Mammary epithelial cell (primary cell): ENCODE results near the gene TTC38.

ENCODE experiments used
- EZH2 ChIP-seq: IDR thresholded peaks from 2 replicates; pipeline ENCODE4 v1.6.1; 2012; ENCODE audit warnings: low read length, inconsistent platforms, borderline replicate concordance
- TF ChIP-seq, protein P1 (sequence below), 2 donors: IDR thresholded peaks in 1 of 2; conservative IDR thresholded peaks in 1 of 2; 2 replicates each; pipeline ENCODE4 v1.5.1; 2011 to 2012; ENCODE audit warnings: inconsistent platforms in 2 of 2, low read length in 2 of 2, mild to moderate bottlenecking in 2 of 2, control low read depth in 1 of 2, low read depth in 1 of 2; ENCODE audit not compliant: insufficient read depth in 1 of 2; ENCODE audit errors: extremely low read depth in 1 of 2

DNA sequence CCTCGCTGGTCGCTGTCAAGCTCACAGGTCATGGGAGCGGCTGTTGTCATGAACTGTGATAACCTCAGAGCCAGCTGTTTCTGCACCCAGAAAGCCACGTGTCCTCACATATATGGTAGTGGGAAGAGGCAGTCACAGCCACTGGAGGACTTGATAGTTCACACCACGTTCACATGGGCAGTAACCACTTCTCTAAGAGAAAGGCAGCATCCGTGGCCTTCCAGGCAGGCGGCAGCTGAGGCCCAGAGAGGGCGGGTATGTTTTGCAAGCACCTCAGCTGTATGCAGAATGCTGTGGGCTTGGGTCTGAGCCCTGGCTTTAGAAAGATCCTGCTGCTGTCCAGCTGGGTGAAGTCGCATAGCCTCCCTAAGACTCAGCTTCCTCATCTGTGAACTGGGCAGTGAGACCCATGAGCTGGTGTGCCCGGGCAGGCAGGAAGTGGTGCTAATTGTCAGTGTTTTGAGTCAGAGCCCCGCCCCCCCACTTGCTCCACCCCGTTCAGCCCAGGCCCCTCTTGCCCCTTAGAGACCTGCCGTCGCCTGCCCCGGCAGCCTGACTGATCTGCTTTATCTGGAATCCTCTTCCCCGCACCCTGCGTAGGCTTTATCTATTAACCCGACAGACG is 13.3 kb downstream of the TTC38 start:
- TF ChIP-seq, protein P1, sequence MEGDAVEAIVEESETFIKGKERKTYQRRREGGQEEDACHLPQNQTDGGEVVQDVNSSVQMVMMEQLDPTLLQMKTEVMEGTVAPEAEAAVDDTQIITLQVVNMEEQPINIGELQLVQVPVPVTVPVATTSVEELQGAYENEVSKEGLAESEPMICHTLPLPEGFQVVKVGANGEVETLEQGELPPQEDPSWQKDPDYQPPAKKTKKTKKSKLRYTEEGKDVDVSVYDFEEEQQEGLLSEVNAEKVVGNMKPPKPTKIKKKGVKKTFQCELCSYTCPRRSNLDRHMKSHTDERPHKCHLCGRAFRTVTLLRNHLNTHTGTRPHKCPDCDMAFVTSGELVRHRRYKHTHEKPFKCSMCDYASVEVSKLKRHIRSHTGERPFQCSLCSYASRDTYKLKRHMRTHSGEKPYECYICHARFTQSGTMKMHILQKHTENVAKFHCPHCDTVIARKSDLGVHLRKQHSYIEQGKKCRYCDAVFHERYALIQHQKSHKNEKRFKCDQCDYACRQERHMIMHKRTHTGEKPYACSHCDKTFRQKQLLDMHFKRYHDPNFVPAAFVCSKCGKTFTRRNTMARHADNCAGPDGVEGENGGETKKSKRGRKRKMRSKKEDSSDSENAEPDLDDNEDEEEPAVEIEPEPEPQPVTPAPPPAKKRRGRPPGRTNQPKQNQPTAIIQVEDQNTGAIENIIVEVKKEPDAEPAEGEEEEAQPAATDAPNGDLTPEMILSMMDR (conservative IDR thresholded peaks at IDR 0.05 in 1 of 2, IDR thresholded peaks at IDR 0.05 in 1 of 2; ENCODE audit: extremely low read depth in 1 of 2, insufficient read depth in 1 of 2, low read depth in 1 of 2, low read length in 2 of 2) = no peak
- no peak for TF ChIP-seq EZH2
